Stimulated activated CD8-positive, alpha-beta memory T cell treated with anti-CD3 and anti-CD28 coated beads, Interleukin-7, amount 100 ng/mL, for 1 hour (primary cell): ENCODE data around the gene MAP1B.

Source experiments
- DNase-seq, 2 donors: peaks; one replicate each; pipeline ENCODE4 v3.0.0-alpha.2; 2020; ENCODE audit warnings: low read depth in 2 of 2

MAP1B gene

GRCh38 chr5:72191404-72191803 lies 84.1 kb downstream of the MAP1B start:
- no peak for DNase-seq

DNA sequence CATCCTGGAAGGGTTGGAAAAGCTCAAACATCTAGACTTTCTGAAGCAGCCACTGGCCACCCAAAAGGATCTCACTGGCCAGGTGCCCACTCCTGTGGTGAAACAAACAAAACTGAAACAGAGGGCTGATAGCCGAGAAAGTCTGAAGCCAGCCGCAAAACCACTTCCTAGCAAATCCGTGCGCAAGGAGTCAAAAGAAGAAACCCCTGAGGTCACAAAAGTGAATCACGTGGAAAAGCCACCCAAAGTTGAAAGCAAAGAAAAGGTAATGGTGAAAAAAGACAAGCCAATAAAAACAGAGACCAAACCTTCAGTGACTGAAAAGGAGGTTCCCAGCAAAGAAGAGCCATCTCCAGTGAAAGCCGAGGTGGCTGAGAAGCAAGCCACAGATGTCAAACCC lies 87.6 kb downstream of the MAP1B start:
- no peak for DNase-seq

DNA sequence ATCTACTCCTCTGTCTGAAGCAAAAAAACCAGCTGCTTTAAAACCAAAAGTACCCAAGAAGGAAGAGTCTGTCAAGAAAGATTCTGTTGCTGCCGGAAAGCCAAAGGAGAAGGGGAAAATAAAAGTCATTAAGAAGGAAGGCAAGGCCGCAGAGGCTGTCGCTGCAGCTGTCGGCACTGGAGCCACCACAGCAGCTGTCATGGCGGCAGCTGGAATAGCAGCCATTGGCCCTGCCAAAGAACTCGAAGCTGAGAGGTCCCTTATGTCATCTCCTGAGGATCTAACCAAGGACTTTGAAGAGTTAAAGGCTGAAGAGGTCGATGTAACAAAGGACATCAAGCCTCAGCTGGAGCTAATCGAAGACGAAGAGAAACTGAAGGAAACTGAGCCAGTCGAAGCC lies 88.3 kb downstream of the MAP1B start:
- DNase-seq, result no peak

DNA sequence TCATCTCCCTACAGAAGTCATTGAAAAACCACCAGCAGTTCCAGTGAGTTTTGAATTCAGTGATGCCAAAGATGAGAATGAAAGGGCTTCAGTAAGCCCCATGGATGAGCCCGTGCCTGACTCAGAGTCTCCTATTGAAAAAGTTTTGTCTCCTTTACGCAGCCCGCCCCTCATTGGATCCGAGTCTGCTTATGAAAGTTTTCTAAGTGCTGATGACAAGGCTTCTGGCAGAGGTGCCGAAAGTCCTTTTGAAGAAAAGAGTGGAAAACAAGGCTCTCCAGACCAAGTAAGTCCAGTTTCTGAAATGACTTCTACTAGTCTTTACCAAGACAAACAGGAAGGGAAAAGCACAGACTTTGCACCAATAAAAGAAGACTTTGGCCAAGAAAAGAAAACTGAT lies 90.1 kb downstream of the MAP1B start:
- DNase-seq, result no peak

DNA sequence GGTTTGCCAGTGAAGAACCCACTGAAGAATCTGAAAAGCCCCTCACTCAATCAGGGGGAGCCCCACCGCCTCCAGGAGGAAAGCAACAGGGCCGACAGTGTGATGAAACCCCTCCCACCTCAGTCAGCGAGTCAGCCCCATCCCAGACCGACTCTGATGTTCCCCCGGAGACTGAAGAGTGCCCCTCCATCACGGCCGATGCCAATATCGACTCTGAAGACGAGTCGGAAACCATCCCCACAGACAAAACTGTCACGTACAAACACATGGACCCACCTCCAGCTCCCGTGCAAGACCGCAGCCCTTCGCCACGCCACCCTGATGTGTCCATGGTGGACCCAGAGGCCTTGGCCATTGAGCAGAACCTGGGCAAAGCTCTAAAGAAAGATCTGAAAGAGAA lies 92.4 kb downstream of the MAP1B start:
- DNase-seq, result no peak

DNA sequence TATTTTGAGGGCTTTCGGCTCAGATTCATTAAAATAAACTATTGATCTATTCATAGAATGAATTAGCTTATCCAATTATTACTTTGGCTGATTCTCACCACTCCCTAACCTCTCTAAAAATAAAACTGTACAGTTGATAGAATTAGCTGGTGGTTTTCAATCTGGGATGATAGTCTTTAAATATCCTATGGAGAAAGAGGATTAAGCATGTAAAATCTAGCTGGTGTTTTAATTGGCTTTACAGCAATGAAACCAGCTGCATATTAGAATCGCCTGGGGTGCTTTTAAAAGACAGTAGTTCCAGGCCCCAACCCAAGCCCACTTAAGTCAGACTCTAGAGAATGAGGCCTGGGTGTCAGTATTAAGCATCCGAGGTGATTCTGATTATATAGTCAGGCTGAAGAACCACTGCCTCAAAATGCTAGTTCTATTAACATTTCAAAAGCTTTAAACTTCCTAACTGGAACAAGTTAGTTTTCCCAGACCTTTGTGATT lies 95.1 kb downstream of the MAP1B start:
- no peak for DNase-seq

DNA sequence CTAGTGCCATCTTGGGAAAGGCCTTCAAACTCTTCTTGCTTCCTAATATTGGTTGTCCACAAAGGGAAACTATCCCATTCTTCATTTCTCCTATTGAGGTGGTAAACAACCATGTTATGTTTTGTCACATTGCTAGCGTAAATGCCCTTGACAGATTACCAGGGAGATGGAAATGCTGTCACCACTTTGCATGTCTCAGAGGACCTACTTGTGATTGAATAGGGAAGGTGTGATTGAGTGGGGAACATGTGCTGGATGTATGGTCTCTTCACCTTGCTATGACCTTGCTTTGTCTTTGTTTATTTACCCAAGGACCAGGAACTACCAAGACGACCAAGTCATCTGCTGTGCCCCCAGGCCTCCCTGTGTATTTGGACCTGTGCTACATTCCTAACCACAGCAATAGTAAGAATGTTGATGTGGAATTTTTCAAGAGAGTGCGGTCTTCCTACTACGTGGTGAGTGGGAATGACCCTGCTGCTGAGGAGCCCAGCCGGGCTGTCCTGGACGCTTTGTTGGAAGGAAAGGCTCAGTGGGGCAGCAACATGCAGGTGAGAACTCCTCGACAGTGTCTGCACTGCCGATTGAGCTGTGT lies 96.1 kb downstream of the MAP1B start:
- no peak for DNase-seq

DNA sequence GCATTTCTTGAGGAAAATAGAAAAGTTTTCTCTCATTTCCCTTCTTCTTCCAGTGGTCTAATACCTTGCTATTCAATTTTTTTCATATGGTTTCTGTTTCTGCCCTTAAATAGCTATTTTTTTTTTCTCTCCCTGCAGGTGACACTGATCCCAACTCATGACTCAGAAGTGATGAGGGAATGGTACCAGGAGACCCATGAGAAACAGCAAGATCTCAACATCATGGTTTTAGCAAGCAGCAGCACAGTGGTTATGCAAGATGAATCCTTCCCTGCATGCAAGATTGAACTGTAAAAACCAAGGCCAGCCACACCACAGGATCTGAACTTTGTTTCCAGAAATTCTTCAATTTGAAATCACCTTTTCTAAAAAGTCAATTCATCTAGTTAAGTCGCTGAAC lies 97.7 kb downstream of the MAP1B start:
- no peak for DNase-seq

GRCh38 chr5:72205431-72206009 lies 98.2 kb downstream of the MAP1B start:
- DNase-seq, result no peak

- no peak for DNase-seq
Observed at GRCh38 chr5:72206160-72206559, 98.9 kb downstream of the MAP1B start.

DNA sequence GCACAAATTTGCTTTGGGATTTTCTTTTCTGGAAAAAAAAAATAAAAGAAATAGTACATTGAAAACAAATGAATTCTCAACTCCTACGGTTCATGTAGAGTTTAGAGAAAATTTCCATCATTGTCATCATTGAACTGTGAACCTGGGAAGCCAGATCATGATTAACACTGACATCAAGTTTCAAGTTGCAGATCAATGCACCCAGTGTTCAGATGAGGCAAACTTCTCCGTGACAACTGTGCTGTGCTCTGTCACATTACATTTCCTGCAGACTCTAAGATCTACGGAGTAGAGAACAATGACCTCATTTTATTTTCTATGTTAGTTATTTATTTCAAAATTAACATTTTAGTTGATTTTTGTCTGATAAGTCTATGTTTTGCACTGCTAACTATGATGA lies 99.7 kb downstream of the MAP1B start:
- no peak for DNase-seq

DNA sequence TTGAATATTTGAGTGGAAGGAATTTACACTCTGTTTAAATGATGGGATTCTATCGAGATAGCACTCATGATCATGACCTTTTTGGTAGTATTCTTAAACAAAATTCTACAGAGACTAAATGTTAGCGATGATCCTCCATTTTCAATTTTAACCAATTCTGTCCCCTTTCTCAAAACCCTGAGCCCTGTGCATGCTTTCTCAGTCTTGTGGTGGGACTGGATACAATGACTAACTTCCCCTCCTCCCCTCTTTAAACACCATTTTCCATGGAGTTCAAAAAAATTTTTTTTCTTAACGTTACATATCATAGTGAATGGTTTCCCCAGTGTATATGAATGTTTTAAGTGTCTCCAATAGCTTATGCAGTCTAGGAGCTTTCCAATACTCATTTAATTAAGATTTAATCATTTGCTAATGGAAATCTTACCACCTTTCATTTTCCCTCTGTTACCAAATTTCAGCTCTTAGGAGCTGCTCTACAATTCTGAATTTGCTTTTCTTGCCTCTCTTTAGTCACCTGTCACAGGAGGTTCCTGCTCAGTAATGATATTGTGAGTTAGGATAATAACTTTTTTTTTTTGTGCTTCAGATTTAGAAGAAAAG lies 101.2 kb downstream of the MAP1B start:
- DNase-seq, result no peak

GRCh38 chr5:72209147-72210115 lies 102.2 kb downstream of the MAP1B start:
- DNase-seq, result no peak

- DNase-seq, result no peak
Observed at GRCh38 chr5:72210888-72211678, 103.8 kb downstream of the MAP1B start.

- DNase-seq, result no peak
Observed at GRCh38 chr5:72212171-72212570, 104.9 kb downstream of the MAP1B start.

GRCh38 chr5:72213482-72213881 lies 106.2 kb downstream of the MAP1B start:
- no peak for DNase-seq

GRCh38 chr5:72214168-72214567 lies 106.9 kb downstream of the MAP1B start:
- DNase-seq, result no peak

DNA sequence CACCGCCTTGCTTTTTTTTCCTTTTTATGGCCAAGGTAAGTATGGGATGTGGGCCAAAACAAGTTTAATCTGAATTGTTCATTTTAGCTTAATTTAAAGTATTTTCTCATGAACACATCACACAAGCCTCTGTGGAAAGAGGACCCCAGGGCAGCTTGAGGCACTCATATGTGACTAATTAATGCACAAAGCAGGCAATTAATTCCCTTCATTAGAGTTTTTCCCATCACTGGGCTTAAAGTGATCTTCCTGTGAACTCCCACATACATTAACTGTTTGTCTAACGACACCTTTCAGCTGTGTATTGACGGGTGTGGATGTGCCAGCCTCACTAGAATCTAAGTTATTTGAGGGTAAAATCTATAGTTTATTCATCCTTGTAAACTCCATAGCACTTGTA lies 109.5 kb downstream of the MAP1B start:
- no peak for DNase-seq

DNA sequence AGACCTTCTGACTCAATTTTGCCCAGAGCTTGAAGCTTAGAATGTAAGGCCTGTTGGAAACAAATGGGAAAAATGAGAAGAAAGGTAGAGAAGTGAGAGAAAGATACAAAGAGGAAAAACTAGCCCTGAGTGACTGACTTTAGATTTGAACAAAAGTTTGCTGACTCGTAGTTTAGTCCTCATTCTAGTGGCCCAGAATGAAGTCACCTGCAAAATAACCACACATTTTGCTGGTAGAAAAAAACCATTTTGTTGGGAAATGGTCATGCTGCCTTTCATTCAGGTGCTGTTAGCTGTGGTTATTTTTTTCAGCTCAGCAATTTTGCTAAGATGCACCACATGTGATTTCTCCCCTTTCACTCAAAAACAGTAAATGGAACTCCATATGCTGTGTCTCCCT lies 113.8 kb downstream of the MAP1B start:
- DNase-seq, result no peak

DNA sequence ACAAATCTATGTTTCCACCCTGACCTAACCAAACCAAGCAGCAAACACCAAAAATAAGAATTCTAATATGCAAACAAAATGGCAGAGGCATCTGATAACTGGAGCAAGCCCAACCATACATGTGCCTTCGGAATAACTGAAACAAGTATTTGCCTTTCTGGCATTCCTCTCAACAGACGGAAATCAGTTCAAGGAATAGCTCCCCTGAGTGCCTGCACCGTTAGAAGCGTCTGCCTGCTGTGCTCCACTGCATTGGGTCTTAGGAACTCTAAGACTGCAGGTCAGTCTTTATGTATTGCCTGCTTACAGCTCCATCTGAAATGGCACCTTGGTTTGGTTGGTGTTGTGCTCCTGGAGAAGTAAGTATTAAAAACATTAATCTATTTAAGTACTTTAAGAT lies 114.3 kb downstream of the MAP1B start:
- no peak for DNase-seq

DNA sequence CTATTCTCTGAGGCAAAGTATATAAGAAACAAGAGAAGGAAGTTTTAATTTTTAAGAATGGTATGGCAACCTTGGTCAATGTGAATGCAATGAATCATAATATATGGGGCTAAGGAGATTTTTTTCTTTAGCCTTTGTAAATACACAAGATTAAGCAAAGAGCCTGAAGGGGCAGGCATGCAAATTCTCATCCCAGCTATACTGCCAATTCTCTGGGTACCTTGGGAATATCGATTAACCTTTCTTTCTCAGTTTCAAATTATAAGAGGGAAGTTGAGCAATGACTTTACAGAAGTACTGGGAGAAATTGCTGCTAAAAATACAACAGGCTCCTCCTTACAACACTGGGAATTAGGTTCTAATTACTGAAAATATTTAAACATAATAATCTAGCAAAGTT lies 115.2 kb downstream of the MAP1B start:
- DNase-seq, result no peak

DNA sequence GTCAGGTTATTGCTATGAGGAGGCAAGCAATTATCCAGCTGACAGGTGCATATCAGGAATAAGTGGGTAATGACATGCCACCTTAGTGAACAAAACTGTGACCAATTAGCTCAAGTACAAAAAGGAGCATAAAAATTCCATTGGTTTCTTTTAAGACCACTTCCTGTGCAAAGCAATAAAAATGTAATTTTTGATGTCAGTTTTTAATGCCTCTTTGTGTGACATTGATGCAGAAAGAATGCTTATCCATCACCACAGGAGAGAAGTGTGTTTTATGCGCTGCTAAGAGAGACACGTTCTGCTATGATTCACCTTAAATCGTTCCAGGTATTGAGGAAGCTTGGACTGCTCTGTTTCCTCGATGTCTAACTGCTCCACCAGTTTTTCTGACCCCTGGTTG lies 116.1 kb downstream of the MAP1B start:
- no peak for DNase-seq
